Right lobe of liver (tissue), 4 donors: ENCODE data around the gene ARMC3.

Source experiments
- POLR2A ChIP-seq: fragments of 450-650 bp; IDR thresholded peaks from one replicate; pipeline ENCODE4 v1.6.1; 2017; ENCODE audit warnings: antibody characterized with exemption, mild to moderate bottlenecking
- TF ChIP-seq, protein P1 (sequence below), 4 donors: fragments of 200-600 bp in 3 of 4; fragments of 450-650 bp in 1 of 4; IDR thresholded peaks; one replicate each; pipeline versions ENCODE4 v1.5.1 to v1.8.0; 2016 to 2022; ENCODE audit warnings: antibody characterized with exemption in 4 of 4, mild to moderate bottlenecking in 2 of 4
- donor health status: DM: no; HTN: no; CAD: no.
- donor health status: DM: no; HTN: no; CAD: no.
- donor health status: DM: no; HTN: yes; CAD: no.

DNA sequence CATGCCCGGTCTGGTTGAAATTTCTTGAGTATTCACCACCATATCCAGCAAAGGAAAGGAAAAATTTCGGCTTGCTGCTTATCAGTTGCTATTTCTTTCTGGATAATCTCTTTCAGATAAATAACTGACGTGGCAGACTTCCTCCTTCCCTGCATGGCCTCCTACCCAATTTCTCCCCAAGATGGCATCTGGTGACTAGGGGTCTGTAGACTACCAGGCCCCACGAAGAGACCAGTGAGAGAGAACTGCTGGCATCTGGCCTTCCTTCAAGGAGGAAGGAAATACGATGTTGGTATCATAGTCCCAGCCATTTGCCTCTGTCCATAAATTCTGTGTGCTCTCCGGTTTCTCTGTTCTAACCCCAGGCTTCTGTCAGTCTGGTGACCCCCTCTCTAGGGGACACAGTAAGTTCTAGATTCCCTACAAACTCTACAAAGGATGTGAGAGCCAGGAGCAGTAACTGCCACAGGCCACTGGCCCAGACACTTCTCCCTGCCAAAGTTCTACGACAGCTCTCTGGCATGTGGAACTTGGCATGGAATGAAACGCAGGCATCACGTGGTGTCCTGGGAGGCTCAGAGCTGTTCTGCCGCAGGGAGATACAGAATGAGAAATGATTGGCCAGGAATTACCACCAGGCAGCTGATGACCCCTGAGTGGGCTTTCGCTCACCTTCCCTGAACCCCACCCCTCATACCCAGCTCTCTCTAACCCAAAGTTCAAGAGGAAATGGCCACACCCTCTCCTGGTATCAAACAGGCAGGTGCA is 137.5 kb downstream of the ARMC3 start:
- TF ChIP-seq, protein P1, sequence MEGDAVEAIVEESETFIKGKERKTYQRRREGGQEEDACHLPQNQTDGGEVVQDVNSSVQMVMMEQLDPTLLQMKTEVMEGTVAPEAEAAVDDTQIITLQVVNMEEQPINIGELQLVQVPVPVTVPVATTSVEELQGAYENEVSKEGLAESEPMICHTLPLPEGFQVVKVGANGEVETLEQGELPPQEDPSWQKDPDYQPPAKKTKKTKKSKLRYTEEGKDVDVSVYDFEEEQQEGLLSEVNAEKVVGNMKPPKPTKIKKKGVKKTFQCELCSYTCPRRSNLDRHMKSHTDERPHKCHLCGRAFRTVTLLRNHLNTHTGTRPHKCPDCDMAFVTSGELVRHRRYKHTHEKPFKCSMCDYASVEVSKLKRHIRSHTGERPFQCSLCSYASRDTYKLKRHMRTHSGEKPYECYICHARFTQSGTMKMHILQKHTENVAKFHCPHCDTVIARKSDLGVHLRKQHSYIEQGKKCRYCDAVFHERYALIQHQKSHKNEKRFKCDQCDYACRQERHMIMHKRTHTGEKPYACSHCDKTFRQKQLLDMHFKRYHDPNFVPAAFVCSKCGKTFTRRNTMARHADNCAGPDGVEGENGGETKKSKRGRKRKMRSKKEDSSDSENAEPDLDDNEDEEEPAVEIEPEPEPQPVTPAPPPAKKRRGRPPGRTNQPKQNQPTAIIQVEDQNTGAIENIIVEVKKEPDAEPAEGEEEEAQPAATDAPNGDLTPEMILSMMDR (IDR thresholded peaks at IDR 0.05), result no peak
- TF ChIP-seq POLR2A, result no peak
